Measurements from ENCODE around the gene OSGEP.

OSGEP gene

DNA sequence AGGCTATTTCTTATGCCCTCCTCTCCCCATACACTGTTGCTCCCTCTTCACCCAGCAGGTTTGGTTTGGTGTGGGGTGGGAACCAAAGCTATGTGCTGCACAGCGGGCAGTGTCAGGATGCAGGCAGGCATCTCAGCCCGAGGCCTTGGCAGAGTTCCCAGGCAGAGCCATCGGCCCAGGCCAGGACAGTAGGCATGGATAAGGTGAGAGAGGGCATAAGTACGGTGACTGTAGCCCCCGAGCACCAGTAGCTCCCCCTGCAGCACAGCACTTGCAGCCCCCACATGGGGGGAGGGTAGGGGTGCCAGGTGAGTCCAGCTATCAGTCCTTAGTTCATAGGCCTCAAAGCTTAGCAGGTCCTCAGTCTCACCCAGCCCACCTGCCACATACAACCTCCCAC is 25.8 kb downstream of the OSGEP start:
- no peak for DNase-seq

DNA sequence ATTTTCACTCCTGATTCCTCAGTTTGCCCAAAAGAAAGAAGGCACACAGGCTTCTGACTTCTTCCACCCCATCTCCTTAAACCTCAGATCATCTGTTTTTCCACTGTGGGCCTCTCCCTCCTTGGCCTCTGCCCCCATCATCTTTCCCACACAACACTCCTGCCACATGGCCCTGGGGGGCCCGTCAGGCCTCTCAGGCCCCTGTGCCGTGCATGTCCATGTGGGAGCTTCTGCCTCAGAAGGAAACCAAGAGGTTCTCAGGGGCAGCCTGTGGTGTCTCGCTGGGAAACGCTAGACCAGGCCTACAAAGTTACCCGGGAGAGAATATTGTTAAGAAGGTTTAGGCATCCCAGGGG is 26.6 kb downstream of the OSGEP start:
- DNase-seq = no peak

DNA sequence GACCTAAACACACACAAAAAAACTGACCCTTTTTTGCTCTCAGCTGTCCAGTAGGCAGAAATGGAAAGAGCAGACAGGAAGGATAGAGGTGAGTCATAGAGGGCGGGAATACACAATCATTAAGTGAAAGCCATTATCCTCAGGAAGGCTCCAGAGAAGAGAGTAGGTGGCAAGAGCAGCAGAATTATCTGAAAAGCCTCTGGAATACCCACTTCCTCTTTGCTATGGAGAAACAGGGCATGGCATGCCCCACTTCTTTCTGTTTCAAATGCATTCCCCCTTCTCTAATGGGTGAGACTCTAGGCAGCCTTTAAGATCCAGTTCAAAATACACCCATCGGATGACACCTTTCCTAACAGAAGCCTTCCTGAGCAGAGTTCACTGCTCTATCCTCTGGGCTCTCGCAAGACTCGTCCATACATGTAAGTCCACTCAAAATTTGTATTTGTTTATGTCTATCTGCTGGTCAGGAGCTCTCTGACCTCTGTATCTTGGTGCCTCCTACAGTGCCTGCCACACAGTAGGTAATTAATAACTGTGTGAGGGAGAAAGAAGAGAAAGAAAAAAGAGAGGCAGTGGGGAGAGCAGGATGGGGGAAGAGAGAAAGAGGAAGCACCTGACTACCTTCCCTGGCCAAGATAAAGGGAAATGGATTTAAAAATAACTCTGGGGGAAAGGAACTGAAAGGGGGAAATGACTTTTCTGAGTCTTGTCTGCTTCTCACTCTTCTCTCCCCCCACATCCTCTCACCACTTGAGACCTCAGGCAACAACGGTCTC is 27.2 kb downstream of the OSGEP start:
- peak; percentile 48 for DNase-seq

DNA sequence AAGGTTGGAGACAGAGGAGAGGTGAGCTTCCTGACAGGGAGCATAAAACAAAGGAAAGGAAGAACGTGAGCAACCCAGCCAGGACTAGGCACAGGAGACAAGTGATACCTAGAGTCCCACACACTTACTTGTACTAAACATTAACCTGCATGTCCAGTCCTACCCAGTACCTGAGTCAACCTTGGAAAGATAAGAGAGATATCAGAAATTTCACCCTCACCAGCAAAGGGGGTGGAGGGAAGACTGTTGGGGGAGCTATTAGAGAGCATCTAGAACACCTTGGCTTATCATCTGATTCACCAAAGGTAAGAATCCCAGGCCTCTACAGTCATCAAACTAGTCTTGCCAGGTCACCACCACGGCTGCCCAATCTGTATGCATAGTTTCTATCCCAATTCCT is 29.8 kb downstream of the OSGEP start:
- no peak for DNase-seq

DNA sequence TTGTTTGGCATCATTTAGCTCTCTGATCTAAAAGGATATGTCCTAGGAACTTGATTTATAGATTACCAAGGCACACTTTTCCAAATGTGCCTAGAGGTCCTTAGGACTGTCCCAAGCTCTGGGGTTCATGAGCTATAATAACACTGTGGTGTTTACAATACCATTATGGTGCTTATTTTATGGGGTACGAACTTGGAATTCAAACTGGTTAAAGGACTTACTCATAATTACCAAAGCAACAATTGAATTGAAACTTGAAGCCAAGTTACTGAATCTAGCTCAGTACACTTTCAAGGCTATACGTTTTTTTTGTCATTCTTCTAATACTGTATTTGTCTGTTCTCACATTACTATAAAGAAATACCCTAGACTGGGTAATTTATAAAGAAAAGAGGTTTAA is 31.7 kb downstream of the OSGEP start:
- no peak for DNase-seq

DNA sequence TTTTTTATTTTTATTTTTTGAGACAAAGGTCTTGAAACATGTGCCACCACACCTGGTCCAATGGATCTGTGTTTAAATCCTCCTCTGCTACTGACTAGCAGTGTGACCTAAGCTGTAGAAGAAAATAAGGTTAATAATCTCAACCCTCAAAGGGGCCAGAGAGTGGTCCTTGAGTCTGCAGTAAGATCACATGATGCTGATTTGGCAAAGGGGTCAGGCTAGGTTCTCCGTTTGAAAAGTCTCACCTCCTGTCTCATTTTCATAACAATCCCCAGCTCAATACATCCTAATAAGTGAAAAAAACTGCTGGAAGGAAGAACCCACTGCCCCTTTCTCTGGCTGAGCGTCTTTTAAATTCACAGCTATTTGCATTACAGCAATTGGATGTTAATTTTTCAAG is 33.3 kb downstream of the OSGEP start:
- no peak for DNase-seq

DNA sequence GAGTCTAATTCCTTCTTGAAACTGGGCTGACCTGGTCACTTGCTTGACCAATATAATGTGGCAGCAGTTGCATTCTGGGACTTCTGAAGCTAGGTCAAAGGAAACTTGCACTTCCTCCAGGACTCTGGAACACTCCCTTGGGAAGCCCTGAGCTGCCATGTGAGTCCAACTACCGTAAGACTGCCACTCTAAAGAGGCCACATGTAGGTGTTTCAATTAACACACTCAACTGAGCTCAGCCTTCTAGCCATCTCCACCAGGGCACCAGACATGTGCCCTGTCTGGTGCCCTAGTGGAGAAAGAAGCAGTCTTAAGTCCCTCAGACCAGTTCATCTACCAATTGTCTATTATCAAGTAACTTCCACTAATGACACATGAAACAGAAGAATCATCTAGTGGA is 35.2 kb downstream of the OSGEP start:
- no peak for DNase-seq

DNA sequence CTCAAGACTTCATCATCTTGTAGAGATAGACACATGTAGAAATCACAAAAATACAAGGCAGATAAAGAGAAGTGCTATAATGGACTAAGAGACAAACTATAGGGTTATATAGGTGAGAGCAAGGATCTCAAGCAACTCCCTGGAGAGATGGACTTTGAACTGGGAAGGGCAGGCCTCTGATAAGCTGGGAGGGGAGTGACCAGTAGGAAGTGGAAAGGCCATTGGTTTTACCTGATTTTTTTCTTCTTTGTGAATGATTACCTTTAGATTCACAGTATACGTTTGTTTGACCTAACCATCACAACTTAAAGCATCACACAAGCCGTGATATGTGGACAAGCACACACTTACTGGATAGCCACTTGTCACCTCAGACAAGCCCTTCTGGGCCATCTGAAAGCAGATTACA is 36.1 kb downstream of the OSGEP start:
- no peak for DNase-seq

DNA sequence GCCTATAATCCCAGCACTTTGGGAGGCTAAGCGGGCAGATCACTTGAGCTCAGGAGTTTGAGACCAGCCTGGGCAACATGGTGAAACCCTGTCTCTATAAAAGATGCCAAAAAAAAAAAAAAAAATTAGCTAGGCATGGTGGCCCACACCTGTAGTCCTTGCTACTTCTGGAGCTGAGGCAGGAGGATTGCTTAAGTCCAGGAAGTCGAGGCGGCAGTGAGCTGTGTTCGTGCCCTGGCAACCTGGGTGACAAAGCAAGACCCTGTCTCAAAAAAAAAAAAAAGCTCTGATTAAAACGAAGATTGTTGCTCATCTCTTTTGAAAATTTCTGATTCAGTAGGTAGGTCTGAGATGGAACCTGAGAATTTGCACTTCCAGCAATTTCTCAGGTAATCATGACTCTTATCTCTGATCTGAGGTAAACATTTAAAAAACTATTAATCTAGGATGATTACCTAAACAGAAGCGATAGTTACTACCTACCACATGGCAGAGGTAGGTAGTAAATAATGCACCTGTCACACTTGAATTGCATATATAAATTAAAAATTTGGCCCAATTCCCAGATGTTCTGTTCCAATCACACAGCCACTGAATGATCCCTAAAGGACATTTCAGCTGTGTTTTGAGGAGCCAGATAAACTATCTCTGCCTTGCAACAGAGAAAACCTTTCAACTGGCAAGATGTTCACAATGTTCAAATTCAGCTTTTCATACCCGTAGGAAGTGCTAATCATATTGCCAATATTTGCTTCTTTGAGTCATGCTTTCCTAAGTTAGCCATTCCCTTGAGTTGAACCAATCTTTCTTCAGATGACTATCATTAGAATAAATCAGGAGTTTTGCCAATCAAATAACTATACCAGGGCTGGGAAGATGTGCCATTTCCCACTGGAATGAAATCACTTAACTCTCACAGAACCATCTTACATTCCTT is 37.1 kb downstream of the OSGEP start:
- no peak for DNase-seq

DNA sequence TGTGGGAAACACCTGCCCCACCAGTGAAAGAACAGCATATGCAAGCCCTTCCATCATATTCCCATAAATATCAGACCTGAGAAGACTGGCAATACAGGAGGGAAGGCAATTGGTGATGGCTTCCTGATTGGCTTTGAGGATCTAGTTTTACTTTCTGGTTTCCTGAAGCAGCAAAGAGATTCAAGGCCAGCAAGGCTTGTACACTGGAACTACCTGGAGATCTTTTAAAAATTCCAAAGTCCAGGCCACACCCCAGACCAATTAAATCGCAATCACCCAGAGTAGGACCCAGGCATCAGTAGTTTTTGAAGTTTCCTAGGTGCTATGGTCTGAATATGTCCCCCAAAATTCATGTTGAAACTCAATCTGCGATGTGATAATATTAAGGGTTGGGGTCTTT is 38.4 kb downstream of the OSGEP start:
- DNase-seq = no peak

DNA sequence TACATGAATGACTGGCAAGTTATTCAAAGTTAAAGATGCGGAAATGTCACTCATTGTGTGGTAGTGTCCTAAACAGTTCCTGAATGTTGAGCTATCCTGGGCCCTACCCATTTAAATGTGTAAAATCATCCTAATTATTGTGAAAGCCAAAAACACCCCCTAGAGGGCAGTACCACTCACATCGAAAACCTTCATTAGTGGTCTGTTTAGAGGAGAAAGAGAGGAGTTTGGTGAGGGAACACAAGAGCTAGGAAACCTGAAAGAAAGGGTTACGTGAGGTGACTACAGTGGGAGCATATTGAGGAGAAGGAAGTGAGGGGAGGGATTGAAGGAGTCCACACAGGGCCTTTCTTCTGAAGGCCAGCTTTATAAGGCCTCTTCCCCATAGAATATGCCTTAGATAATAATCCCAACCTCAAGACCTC is 38.8 kb downstream of the OSGEP start:
- DNase-seq = peak; percentile 55

DNA sequence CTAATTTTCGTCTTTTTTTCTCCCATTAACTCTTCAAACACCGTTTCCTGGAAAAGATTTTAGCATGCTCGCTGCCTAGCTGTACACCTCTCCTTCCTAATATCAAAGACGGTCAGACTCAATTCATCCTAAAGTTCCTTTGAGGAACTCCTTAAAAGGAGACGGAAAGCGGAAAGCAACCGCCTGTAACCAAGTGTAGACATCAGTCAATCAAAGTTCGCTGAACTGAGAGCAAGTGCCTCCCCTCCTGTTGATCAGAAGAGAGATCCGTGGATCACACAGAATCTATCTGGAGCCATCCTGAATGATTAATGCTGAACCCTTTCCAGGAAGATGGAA is 40.9 kb downstream of the OSGEP start:
- no peak for DNase-seq

DNA sequence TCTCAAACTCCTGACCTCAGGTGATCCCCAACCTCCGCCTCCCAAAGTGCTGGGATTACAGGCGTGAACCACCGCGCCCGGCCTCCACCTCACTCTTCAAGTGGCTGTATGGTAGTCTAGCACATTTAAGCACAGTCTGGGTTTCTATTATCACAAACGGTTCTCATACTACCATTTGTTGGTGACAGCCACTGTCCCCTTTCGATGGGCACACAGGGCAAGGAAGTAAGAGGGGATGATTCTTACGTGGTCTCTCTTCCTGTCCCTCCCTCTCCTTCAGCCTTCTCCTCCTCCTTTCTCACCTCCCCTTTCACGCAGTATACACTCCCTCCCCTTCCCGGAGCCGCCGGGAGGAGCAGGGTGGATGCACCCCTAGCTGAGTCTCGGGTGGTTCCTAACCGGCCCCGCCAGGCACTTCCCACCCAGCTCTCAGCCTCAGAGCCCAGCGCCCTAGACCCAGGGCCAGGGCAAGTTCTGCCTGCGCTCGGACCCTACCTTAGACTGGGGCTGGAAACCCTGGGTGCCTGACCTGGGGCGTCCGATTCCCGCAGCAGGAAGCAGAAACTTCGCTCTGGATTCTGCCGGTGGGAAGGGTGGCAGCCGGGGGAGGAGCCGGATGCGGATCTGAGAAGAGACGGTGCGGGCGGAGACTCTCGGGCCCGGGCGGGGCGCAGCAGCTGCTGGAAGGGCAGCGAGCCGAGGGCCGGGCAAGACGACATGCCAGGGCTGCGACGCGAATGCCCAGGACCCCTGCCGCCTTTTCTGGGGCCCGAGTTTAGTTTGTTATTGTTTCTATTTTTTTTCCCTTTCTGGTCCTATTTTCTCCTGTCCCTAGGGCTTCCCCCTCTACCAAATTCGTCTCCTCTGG is 41.5 kb downstream of the OSGEP start, which contains the start of gene TEP1:
Gene TEP1 (minus strand): TSS at position 626 of the 868 bp plus-strand sequence. CDS start 5,062 bp downstream, outside the sequence.
- DNase-seq = peak; percentile 81

DNA sequence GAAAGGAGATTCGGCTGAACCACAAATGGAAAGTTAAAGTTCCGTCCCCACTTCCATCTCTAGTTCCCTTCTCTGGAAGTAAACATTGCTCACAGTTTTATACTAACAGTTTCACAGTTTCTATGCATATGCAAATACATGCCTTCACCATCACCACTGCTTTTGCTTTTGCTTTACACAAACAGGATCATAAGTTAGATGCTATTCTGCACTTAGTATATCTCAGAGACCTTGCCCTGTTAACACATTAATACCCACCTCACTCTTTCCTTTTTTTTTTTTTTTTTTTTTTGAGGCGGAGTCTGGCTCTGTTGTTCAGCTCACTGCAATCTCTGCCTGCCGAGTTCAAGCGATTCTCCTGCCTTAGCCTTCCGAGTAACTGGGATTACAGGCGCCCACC is 42.2 kb downstream of the OSGEP start:
- no peak for DNase-seq

DNA sequence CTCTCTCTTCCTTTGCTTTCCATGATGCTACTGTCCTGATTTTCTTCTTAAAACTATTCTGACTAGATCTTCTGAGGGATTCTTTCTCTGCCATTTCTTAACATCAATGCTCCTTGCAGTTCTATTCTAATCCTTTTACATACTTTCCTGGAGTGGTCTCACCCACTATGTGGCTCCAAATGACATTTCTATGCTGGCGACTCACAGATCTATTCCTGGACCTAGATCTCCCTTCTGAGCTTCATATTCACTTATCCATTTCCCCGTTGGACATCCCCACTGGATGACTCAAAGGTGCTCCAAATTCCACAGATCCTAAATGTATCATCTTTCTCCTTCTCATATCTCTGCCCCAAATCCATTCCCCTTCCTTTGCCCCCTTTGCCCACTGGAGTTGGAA is 45.4 kb downstream of the OSGEP start:
- DNase-seq = peak; percentile 79

DNA sequence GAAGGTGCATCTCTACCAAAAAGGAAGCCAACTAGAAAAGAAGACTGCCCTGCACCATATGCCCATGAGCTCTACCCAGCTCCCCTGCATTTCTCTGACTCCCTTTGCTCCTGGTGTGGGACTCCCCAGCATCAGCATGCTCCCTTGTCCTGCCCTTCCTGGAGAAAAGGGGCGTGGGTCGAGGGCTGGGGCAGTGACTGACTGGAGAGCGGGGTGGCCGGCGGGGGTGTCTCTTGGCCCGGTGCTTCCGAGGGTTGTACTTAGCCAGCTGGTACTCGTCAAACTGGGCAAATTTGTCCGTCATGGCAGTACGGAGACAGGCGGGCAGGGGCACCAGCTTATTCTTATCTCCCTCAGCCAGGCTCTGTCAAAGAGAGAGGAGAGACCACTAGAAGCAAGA is 51.1 kb downstream of the OSGEP start:
- no peak for DNase-seq

DNA sequence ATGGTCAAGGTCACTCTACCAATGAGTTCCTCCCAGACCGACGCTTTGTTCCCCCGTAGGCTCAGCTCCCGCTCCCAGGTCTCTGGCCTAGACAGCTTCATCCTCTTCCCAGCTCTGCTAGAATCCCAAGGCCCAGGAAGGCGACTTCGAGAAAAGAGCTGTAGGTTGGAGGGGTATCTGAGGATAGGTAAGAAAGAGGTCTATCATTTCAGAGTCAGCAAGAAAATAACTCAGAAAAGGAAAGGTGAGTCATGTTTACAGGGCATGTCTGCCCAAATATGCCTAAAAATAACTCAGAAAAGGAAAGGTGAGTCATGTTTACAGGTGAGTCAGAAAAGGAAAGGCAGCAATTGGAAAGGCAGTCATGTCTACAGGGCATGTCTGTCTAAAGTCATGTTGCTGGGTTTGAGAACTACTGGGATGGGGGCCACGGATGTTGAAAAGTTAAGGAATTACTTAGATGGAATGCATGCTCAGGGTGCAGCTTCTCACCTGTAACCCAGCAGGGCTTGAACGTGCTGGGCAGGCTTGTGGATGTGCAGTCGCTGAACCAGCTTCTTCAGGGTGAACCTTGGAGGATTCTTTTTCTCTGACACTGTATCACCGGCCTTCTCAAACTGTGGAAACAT is 53.5 kb downstream of the OSGEP start:
- DNase-seq = peak; percentile 14

DNA sequence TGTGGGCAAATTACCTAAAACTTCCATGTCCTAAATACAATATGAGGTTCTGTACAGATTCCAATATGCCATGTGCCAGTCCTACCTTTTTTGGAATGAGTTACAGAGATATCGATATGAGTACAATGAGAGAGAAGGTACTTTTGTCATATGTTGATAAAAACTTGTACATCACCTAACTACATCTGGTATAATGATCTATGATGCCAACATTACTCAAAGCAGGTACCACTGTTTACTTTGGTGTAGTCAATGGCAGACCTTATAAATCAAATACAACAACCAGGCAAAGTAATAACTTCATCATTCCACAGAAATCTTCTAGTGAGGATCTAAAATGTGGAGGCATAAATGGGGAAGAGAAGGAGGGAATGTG is 54.0 kb downstream of the OSGEP start:
- no peak for DNase-seq

DNA sequence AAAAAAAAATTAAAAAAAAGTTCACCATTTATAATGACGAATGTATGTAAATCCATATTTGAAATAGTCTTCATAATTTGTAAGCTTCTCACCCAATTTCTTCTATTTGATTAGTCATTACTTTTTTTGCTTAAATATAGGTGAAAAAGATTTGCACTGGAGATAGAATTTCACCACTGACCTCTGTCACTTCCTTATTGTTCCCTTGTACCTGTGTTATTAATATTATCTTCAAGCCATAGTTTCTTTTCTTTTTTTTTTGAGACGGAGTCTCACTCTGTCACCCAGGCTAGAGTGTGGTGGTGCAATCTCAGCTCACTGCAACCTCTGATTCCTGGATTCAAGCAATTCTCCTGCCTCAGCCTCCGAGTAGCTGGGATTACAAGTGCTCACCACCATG is 57.1 kb downstream of the OSGEP start:
- DNase-seq = no peak
